Astrocyte of the spinal cord (primary cell): ENCODE data around the gene MYRIP.

Experiments used
- DNase-seq: peaks from one replicate; pipeline ENCODE4 v3.0.0; 2011; ENCODE audit warnings: low read depth, low spot score
- H3K4me3 ChIP-seq: 2 replicates; pipeline ENCODE4 v1.5.1; 2011; ENCODE audit warnings: low read depth, mild to moderate bottlenecking, low read length, moderate library complexity
- CTCF ChIP-seq: IDR thresholded peaks from 2 replicates; pipeline ENCODE4 v1.5.1; 2012; ENCODE audit warnings: low read depth, mild to moderate bottlenecking, low read length, inconsistent platforms
- in situ Hi-C: cut with HindIII; loops from 2 replicates; pipeline ENCODE4 v1.10.0; 2017; ENCODE audit warnings: low sequenced_read_pairs

The MYRIP gene

DNA sequence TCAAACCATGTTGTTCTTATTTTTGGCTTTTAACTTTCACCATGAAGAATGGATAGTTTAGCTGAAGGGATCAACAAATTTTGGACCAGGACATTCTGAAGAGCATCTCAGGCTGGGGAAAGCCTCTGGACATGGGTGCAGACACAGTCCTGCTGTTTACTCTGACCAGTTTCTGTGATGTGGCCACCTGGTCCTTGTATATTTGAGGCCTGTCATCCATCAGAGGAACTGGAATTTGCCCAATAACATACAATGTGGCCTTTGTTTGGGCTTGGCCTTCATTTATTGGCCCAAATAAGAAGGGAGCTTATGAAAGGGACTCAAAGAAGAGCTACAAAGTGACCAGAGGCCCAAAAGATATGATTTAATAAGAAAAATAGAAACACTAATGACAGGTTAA is 127.9 kb downstream of the MYRIP start:
- no peak for TF ChIP-seq CTCF
- DNase-seq, result no peak
- in situ Hi-C loops, result no loop called here
- no peak overlapping the region for H3K4me3 ChIP-seq

GRCh38 chr3:39937874-39938273 is 128.5 kb downstream of the MYRIP start:
- no peak overlapping the region for H3K4me3 ChIP-seq
- no peak for TF ChIP-seq CTCF
- DNase-seq, result no peak
- in situ Hi-C loops, result no loop called here

- TF ChIP-seq CTCF, result no peak
Observed at GRCh38 chr3:39941931-39942330, 132.5 kb downstream of the MYRIP start.

GRCh38 chr3:39960515-39961191 is 151.2 kb downstream of the MYRIP start:
- TF ChIP-seq CTCF, result no peak
- DNase-seq, result no peak
- H3K4me3 ChIP-seq, result no peak overlapping the region
- in situ Hi-C loops, result no loop called here

More at GRCh38 chr3:39941931-39942330, 132.5 kb downstream of the MYRIP start:
- no peak for DNase-seq
- in situ Hi-C loops, result no loop called here
- H3K4me3 ChIP-seq, result no peak overlapping the region

- in situ Hi-C loops, result no loop called here
- H3K4me3 ChIP-seq, result no peak overlapping the region
- no peak for TF ChIP-seq CTCF
- DNase-seq, result no peak
Observed at GRCh38 chr3:39961230-39961629, 151.8 kb downstream of the MYRIP start.

DNA sequence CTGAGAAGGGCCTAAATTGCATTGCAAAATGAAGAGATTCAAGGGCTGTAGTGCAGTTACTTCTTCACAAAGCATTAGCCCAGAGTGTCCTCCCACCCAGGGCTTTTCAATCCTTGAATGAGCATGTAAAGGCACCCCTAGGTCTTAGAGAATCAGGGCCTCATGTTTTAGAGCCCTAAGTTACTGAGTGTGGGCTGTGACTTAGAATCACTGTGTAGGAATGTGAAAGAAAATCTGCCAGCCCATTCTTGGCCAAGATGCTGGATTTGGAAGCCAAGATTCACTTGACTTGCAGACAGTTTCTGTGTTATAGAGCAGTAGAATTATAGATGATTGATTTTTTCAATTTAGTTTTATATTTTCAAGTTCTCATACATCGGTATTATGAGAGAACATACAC is 153.2 kb downstream of the MYRIP start:
- H3K4me3 ChIP-seq, result no peak overlapping the region
- TF ChIP-seq CTCF, result no peak
- DNase-seq, result peak; percentile 10
- in situ Hi-C loops, result no loop called here
